NOMO-1 treated with dmso at 0.1 percent for 144 hours (cell line): Measurements from ENCODE around the gene TGM3.

Experiments
- DNase-seq: peaks from one replicate; lab custom pipeline; 2025; ENCODE audit not compliant: unreplicated experiment; lab: John Stamatoyannopoulos, UW

Gene TGM3

GRCh38 chr20:2283706-2284423 is 11.9 kb upstream of the TGM3 start:
- DNase-seq = no peak

DNA sequence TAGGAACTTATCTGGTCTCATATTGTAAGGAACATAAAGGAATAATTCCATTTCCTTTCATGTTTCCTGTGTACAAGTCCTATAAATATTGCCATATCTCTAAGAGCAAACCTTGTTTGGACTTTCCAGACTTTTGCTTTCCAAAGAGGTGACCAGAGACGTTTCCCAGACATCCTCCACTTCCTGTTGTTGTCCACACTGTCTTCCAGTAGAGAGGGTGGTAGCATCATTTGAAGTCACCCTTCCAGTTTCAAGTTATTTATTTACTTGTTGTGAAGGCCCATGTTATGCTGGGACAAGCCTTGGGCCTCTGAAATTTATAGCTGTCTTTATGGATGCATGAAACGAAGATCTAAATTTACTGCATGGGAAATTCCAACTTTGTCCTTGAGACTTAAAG is 10.6 kb upstream of the TGM3 start:
- no peak for DNase-seq

DNA sequence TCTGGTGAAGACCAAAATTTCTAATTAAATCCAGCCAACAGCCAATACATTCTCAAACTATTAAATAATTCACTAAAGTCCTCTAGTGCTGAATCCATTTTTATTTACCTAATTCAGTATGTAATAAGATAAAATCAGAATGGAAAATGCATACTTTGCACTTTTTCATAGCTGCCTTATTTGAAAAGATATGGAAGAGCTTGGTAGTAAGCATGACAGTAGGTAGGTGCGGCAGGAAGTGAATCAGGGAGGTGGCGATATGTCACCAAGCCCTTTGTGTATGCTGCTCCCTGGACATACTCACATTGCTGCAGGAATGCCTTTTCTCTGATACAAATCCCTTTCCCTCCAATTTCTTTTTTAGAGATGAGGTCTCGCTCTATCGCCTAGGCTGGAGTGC is 10.2 kb upstream of the TGM3 start:
- no peak for DNase-seq

GRCh38 chr20:2287504-2287903 is 8.3 kb upstream of the TGM3 start:
- no peak for DNase-seq

GRCh38 chr20:2289475-2289874 is 6.3 kb upstream of the TGM3 start:
- DNase-seq = no peak

DNA sequence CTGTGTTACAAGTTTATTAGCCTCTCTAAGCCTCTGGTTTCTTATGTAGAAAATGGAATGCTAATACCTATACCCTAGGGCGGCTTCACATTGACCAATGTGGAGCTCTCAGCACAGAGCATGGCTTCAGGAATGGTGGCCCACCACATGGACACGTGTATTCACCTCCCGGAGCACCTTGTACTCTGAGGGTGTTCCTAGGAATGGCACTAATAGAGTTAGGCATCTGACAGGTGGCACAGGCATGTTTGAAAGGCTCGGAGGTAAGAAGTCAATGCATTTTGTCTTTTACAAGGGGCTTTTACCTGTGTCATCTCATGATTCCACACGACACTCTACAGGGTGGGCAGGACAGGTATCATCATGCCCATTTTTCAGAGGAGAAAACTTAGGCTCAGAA is 5.3 kb upstream of the TGM3 start:
- DNase-seq = no peak

DNA sequence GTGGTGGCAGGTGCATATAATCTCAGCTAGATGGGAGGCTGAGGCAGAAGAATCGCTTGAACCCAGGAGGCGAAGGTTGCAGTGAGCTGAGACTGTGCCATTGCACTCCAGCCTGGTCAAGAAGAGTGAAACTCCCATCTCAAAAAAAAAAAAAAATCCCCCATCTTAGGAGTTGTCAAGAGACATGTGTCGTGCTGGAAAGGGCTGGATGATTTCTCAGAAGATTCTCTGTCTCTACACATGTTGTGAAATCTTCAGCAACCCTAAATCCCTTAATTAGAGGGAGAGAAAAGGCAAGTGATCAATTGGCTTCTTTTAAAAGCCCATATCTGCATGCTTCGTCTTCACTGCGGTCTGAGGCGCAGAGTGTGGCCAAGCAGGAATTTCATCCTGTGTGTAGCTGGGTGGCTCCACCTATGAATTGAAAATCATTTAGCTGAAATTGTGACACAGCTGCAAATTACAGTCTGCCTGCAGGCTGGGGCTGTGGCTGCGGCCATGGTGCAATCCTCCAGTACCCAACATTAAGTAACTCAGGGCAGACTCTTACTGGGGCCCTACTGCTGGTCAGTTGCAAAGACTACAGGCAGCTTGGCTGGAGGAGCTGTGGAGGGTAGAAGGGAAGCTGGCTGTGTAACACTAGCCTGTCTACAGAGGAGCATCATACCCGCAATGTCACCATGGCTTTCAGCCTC is 3.2 kb upstream of the TGM3 start:
- peak; percentile 95 for DNase-seq

DNA sequence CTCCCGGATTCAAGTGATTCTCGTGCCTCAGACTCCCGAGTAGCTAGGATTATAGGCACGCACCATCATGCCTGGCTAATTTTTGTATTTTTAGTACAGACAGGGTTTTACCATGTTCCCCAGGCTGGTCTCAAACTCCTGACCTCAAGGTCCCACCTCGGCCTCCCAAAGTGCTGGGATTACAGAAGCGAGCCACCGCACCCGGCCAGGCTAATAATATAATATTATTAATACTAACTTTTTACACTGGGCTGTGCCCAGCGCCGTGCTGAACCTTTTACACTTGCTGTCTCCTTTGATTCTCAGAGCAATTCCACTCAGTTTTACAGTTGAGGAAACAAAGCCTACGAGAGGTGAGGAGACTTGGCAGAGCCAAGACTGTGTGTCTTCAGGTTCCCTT is 2.3 kb upstream of the TGM3 start:
- no peak for DNase-seq

- no peak for DNase-seq
Observed at GRCh38 chr20:2293971-2294370, 1.8 kb upstream of the TGM3 start.

DNA sequence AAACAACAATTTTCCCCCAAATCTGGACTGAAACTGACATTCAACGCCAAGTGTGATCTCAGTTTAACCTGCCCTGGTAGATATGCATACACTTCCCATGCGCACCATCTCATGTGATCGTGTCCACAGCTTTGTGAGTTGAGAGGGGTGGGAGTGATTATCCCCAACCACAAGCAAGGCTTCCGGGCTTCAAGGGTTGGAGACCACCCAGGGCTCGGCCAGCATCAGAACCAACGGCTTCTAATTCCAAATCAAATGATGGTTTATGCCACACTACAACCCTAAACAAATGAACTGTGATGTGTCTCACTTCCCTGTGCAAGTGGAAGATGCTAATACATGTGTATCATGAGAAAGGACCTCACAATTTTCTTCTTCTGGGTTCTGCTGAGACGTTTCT is 515 bp upstream of the TGM3 start:
- DNase-seq = no peak

GRCh38 chr20:2296524-2297356 is 939 bp downstream of the TGM3 start:
- no peak for DNase-seq

GRCh38 chr20:2297357-2297728 is 1.5 kb downstream of the TGM3 start:
- no peak for DNase-seq

DNA sequence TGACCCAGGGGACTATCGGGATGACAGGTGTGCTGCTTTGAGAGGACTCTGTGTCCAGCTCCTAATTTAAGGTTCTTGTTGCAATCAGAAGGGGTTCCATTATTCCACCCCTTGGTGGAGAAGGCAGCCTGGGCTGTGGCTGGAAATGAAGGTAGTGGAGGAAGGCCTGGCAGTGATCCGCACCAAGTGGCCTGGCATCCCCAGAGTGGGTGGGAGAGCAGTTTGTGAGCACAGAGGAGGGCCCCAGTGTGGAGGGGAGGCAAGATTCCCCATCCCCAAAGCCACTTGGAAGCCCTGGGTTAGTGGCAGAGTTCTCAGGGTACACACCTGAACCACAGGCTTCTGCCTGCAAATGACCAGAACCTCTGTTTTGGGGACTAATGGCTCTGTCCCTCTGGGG is 2.3 kb downstream of the TGM3 start:
- no peak for DNase-seq

DNA sequence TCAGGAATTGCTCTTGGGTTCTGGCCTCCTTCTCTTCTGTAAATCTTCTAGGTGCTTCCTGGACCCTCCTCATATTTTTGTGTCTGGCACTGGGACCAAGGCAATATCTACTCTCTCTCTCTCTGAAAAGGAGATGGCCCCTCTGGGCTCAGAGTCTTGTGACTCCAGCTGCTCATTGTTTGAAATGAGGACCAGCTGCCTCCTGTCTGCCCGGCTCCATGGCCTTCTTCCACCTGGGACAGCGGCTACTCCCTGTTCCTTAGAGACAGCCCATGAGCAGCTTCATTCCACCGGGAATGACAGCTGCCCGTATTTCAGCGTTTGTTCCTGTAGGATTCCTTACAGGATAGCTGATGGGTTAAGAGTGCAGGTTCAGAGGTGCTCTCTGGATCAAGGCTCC is 2.9 kb downstream of the TGM3 start:
- DNase-seq = no peak

- peak; percentile 87 for DNase-seq
Observed at GRCh38 chr20:2299301-2299700, 3.5 kb downstream of the TGM3 start.

DNA sequence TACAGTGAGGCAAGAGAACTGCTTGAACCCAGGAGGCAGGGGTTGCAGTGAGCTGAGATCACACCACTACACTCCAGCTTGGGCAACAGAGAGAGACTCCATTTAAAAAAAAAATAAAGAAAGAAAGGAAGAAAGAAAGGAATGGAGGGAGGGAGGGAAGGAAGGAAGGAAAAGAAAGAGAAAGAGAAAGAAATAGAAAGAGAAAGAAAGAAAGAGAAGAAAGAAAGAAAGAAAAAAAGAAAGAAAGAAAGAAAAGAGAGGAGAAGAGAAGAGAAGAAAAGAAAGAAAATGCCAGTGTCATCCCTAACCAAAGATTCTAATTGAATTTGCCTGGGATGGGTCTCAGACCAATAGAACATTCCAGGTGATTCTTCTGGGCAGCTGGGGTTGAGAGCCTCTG is 4.2 kb downstream of the TGM3 start:
- DNase-seq = no peak

DNA sequence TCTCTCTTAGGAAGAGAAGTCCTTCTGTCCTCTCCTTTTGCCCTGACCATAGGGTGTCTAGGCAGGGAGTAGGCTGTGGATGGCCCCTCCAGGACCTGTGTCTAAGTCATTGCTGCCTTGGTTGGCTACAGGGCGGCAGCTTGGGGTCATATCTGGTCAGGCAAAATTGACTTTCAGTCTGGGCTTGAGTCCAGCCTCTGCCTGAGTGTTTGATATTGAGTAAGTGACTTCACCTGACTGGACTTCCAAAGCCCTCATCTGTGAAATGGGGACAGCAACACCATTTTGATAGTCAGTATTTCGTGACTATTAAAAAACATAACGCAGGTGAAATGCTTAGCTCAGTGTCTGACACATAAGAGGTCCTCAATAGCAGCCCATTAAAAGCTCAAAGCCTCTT is 4.6 kb downstream of the TGM3 start:
- DNase-seq = no peak

DNA sequence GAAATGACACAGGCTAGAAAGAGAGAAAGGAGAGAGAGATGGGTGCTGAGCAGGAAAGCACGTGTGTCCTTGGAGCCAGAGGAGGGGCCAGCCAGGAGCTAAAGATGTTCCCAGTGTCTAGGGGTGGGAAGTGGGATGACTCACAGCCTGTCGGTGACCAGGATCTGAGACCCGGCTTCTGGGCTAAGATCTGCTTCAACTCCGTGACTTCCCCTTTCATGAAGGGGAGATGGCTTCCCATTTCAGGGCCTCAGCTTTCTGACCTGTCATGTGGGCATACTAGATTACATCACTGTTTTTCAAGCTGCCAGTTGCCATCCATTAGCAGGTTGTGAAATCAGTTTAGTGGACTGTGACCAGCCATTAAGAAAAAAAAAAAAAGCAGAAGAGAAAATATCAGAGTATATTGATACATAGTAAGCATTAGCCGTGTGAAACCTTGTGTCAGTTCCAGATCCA is 5.4 kb downstream of the TGM3 start:
- DNase-seq = peak; percentile 94

DNA sequence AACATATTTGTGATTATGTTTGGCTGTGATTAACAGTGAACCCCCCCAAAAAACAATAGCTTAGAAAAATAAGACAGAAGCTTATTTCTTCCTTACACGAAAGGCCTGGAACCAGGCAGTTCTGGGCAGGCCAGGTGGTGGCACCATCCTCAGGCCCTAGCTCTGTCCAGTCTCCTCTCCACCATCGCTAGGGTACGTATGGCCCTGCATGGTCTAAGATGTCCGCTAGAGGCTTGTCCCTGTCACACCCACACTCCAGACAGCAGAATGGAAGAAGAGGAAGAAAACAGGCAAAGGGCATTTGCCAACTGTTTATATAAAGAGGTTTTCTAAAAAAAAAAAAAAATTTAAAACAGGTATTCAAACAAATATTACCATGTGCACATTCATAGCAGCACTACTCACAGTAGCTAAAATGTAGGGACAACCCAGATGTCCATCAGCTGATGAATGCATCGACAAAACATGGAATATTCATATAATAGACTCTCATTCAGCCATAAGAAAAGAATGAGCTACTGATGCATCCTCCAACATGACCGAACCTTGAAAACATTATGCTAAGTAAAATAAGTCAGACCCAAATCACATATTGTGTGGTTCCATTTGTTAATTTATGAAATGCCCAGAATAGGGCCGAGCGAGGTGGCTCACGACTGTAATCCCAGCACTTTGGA is 6.7 kb downstream of the TGM3 start:
- peak; percentile 33 for DNase-seq

GRCh38 chr20:2303673-2304072 is 7.9 kb downstream of the TGM3 start:
- no peak for DNase-seq

DNA sequence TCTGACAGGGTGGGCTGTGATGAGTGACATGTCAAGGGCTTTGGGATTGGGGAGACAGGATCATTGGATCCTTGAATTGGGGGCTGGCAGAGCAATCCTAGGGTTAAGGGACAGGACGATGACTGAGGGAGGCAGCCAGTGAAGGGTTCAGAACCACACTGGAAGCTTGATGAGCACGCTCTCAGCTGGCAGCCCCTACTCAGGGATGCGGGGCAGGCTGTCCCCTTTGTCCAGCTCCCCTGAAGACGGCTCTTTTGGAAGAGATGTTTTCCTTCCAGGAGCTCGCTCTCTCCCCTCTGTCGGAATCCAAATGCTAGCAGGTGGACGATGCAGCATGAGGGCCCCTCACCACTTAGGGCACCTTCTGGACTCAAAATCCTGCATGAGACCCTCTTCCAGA is 8.4 kb downstream of the TGM3 start:
- DNase-seq = no peak
